GM21737 (cell line): ENCODE measurements around the gene LCE1D.

Experiments used
- ATAC-seq: cut with Tn5 transposase; IDR thresholded peaks from one replicate; pipeline ENCODE4 v1.9.1; 2021; ENCODE audit warnings: mild to moderate bottlenecking, moderate library complexity; ENCODE audit not compliant: unreplicated experiment

Gene LCE1D

GRCh38 chr1:152811050-152811449 lies 14.5 kb downstream of the LCE1D start:
- ATAC-seq = no peak

- ATAC-seq = no peak
Observed at GRCh38 chr1:152811671-152812070, 15.2 kb downstream of the LCE1D start, which contains the start of gene LCE1B. LCE1B (plus strand) TSS chr1:152811971; CDS start chr1:152812447, 476 bp downstream.

- no peak for ATAC-seq
Observed at GRCh38 chr1:152817309-152817708, 20.8 kb downstream of the LCE1D start.

GRCh38 chr1:152823294-152823693 lies 26.8 kb downstream of the LCE1D start:
- no peak for ATAC-seq

GRCh38 chr1:152824964-152825363 lies 28.4 kb downstream of the LCE1D start:
- no peak for ATAC-seq

- no peak for ATAC-seq
Observed at GRCh38 chr1:152827173-152827572, 30.7 kb downstream of the LCE1D start, which contains the start of gene LCE1A. LCE1A (plus strand) TSS chr1:152827473; CDS start chr1:152827473, 0 bp downstream.

GRCh38 chr1:152836870-152837269 lies 40.3 kb downstream of the LCE1D start:
- ATAC-seq = no peak

- no peak for ATAC-seq
Observed at GRCh38 chr1:152842556-152842955, 46.0 kb downstream of the LCE1D start, which contains the start of gene LCE6A. LCE6A (plus strand) TSS chr1:152842856; CDS start chr1:152843521, 665 bp downstream.
